Measurements from ENCODE around the gene SETX. TPM values are rescaled to one million over a fixed set of nuclear protein-coding genes. Genes with fewer than 3 reads are reported as not detected.

The SETX gene
- polyA plus RNA-seq, 1 experiment, result 15.3 TPM

- TF ChIP-seq, protein P1, sequence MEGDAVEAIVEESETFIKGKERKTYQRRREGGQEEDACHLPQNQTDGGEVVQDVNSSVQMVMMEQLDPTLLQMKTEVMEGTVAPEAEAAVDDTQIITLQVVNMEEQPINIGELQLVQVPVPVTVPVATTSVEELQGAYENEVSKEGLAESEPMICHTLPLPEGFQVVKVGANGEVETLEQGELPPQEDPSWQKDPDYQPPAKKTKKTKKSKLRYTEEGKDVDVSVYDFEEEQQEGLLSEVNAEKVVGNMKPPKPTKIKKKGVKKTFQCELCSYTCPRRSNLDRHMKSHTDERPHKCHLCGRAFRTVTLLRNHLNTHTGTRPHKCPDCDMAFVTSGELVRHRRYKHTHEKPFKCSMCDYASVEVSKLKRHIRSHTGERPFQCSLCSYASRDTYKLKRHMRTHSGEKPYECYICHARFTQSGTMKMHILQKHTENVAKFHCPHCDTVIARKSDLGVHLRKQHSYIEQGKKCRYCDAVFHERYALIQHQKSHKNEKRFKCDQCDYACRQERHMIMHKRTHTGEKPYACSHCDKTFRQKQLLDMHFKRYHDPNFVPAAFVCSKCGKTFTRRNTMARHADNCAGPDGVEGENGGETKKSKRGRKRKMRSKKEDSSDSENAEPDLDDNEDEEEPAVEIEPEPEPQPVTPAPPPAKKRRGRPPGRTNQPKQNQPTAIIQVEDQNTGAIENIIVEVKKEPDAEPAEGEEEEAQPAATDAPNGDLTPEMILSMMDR (IDR thresholded peaks at IDR 0.05; ENCODE audit: insufficient read depth, low read depth, low read length), result no peak
- ChIA-PET CTCF (interaction anchor here (4.5 kb wide), 1 partner anchor 25 kb away, joined by 16 read pairs; no protein-coding TSS in a partner anchor), POLR2A (no interaction called here)
- H3K4me3 ChIP-seq (ENCODE audit: low read depth, low read length), result no peak overlapping the region
- H3K36me3 ChIP-seq (ENCODE audit: control insufficient read depth, insufficient read depth, low read length), result no peaks in the 10 kb centered on the region
- peaks cover 3% of the 10 kb centered on the region for H3K27me3 ChIP-seq (ENCODE audit: control insufficient read depth, insufficient read depth, low read length)
- DNase-seq (ENCODE audit: low read depth), result no peak
Observed at GRCh38 chr9:132211570-132211969, 143.2 kb downstream of the SETX start.

Other genes starting within 250 kb of the SETX start
- gene NTNG2, start 192.9 kb downstream of the SETX start, polyA plus RNA-seq (2011; rRNA removed), result 0.44 and 0.74 TPM in 2 replicates
- 5.9 and 9.2 TPM in 2 replicates for gene TTF1, start 51.9 kb upstream of the SETX start, polyA plus RNA-seq (2011; rRNA removed)
- not detected in 2 replicates for gene CFAP77, start 55.2 kb upstream of the SETX start, polyA plus RNA-seq (2011; rRNA removed)
- gene BARHL1, start 227.6 kb upstream of the SETX start, polyA plus RNA-seq (2011; rRNA removed), result not detected in 2 replicates